Ishikawa (cell line): ENCODE measurements around the gene RAB7B.

Experiments used
- CEBPB ChIP-seq: IDR thresholded peaks from 2 replicates; pipeline ENCODE4 v1.6.1; 2012
- EP300 ChIP-seq: IDR thresholded peaks from 2 replicates; pipeline ENCODE4 v1.6.1; 2012; ENCODE audit warnings: borderline replicate concordance
- FOXM1 ChIP-seq: IDR thresholded peaks from 2 replicates; pipeline ENCODE4 v1.6.1; 2012; ENCODE audit warnings: low read depth, borderline replicate concordance
- MAX ChIP-seq: IDR thresholded peaks from 2 replicates; pipeline ENCODE4 v1.6.1; 2012
- RAD21 ChIP-seq: IDR thresholded peaks from 2 replicates; pipeline ENCODE4 v1.6.1; 2012; ENCODE audit warnings: low read depth
- REST ChIP-seq: IDR thresholded peaks from 2 replicates; pipeline ENCODE4 v1.6.1; 2012; ENCODE audit warnings: low read depth, mild to moderate bottlenecking
- TAF1 ChIP-seq: IDR thresholded peaks from 2 replicates; pipeline ENCODE4 v1.6.1; 2012; ENCODE audit warnings: low read depth, mild to moderate bottlenecking
- TCF12 ChIP-seq: IDR thresholded peaks from 2 replicates; pipeline ENCODE4 v1.6.1; 2012; ENCODE audit warnings: low read depth
- YY1 ChIP-seq: IDR thresholded peaks from 2 replicates; pipeline ENCODE4 v1.6.1; 2012; ENCODE audit warnings: low read depth
- ZBTB7A ChIP-seq: IDR thresholded peaks from 2 replicates; pipeline ENCODE4 v1.6.1; 2012; ENCODE audit warnings: low read depth

GRCh38 chr1:205983925-205984725, 19.1 kb downstream of the RAB7B start:
- no peak for TF ChIP-seq REST
- no peak for TF ChIP-seq MAX
- TF ChIP-seq EP300 = no peak
- TF ChIP-seq FOXM1 = no peak
- TF ChIP-seq CEBPB = no peak
- TF ChIP-seq ZBTB7A = no peak
- no peak for TF ChIP-seq YY1
- TF ChIP-seq TAF1 = no peak
- TF ChIP-seq TCF12 = no peak
- peak; percentile 86 for TF ChIP-seq RAD21
